HG03108 (cell line): ENCODE results near the gene RC3H1.

Source experiments
- ATAC-seq: cut with Tn5 transposase; IDR thresholded peaks from one replicate; pipeline ENCODE4 v1.9.1; 2021; ENCODE audit warnings: moderate library complexity; ENCODE audit not compliant: unreplicated experiment

Gene RC3H1

DNA sequence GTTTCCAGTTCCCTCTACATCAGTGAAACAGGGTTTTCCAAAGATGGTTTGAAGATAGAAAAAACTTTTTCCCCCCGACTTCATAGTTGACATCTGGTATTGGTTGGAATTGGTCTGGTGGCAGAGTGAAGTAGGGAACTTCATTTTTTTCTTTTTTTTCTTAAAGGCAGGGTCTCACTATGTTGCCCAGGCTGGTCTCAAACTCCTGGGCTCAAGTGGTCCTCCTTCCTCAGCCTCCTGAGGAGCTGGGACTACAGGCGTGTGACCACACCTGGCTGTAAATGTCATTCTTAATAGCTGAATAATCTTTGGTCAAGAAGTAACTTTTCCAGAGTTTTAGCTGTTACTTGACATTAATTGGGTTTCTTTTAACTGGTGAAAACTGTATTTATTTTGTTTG lies 132.3 kb downstream of the RC3H1 start:
- ATAC-seq, result no peak

DNA sequence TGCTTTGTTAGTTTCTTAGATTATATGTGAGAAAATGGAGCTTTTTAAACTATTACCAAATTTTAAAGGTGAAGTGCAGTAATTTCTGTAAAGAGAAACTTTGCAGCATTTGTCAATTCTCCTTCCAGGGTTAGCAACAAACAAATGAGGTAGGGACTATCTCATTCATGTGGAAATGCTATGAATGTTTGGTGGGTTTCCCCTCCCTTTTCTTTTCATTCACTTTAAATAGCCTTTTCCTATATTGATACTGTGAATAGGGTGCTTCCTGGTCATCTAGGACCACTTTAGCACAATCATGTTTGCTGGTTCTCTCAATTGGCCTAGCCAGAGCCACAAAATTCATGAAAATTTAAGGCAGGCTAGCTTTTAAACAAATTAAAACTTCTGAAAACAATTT lies 133.4 kb downstream of the RC3H1 start:
- no peak for ATAC-seq

- ATAC-seq, result no peak
Observed at GRCh38 chr1:173887627-173888026, 134.5 kb downstream of the RC3H1 start.

GRCh38 chr1:173886746-173887611 lies 135.2 kb downstream of the RC3H1 start:
- ATAC-seq, result no peak

DNA sequence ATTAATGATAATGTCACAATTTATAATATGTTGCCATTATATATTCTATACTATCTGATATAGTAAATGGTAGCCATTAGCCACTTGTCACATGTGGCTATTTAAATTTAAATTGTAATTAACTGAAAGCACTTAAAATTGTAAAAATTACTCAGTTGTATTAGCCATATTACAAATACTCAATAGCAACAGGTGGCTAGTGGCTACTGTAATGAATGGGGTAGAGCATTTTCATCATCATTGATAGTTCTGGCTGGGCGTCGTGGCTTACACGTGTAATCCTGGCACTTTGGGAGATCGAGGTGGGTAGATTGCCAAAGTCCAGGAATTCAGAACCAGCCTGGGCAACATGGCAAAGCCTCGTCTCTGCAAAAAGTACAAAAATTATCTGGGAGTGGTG lies 137.5 kb downstream of the RC3H1 start:
- no peak for ATAC-seq
